Measurements from ENCODE around the gene NEUROG2.

DNA sequence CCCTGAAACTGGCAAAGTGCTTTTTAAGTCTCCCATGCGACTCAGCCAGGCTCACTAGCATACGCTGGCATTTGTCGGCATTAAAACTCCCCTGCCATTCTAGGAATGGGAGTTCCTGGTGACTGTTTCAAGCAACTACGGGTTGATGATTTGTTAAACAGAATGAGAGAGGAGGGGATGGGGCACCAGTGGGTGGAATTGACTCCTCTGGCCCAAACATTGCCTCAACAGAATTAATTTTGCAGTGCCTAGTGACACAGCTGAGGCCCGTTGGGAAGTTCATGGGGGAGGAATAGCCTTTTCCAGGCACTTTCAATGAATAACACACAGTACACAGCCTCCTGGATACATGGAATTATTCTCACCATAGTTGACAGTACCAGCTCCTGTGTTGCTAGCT, 30.1 kb downstream of the NEUROG2 start:
- no peak for TF ChIP-seq POLR2AphosphoS5 (IDR thresholded peaks at IDR 0.05)
- TF ChIP-seq, protein P1, sequence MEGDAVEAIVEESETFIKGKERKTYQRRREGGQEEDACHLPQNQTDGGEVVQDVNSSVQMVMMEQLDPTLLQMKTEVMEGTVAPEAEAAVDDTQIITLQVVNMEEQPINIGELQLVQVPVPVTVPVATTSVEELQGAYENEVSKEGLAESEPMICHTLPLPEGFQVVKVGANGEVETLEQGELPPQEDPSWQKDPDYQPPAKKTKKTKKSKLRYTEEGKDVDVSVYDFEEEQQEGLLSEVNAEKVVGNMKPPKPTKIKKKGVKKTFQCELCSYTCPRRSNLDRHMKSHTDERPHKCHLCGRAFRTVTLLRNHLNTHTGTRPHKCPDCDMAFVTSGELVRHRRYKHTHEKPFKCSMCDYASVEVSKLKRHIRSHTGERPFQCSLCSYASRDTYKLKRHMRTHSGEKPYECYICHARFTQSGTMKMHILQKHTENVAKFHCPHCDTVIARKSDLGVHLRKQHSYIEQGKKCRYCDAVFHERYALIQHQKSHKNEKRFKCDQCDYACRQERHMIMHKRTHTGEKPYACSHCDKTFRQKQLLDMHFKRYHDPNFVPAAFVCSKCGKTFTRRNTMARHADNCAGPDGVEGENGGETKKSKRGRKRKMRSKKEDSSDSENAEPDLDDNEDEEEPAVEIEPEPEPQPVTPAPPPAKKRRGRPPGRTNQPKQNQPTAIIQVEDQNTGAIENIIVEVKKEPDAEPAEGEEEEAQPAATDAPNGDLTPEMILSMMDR (IDR thresholded peaks at IDR 0.05), result no peak
